ENCODE measurements around the gene ST6GALNAC2.
"Not testable (repeated sequence)": the region's sequence is repeated elsewhere in the genome, so short reads cannot be mapped to it uniquely, and the experiment has no call there.

The ST6GALNAC2 gene

GRCh38 chr17:76566613-76566943 is 19.1 kb downstream of the ST6GALNAC2 start:
- no peak for DNase-seq (ENCODE audit: extremely low read depth, low read depth)
- no peak overlapping the region for H3K4me3 ChIP-seq (replicated peaks; ENCODE audit: low read depth, low read length)
- no peak for TF ChIP-seq CTCF (IDR thresholded peaks at IDR 0.05; ENCODE audit: low read depth, low read length, missing control alignments)

- no peak overlapping the region for H3K4me3 ChIP-seq (replicated peaks; ENCODE audit: low read depth, low read length)
- TF ChIP-seq CTCF (IDR thresholded peaks at IDR 0.05; ENCODE audit: low read depth, low read length, missing control alignments): no peak
- no peak for DNase-seq (ENCODE audit: extremely low read depth, low read depth)
Measured at GRCh38 chr17:76565728-76566612, 19.7 kb downstream of the ST6GALNAC2 start.

- DNase-seq (ENCODE audit: extremely low read depth, low read depth); H3K4me3 ChIP-seq (replicated peaks; ENCODE audit: low read depth, low read length): not testable (repeated sequence)
Measured at GRCh38 chr17:76564991-76565727, 20.5 kb downstream of the ST6GALNAC2 start.

GRCh38 chr17:76563359-76563758 is 22.3 kb downstream of the ST6GALNAC2 start:
- DNase-seq (ENCODE audit: extremely low read depth, low read depth); H3K4me3 ChIP-seq (replicated peaks; ENCODE audit: low read depth, low read length): not testable (repeated sequence)

- DNase-seq (ENCODE audit: extremely low read depth, low read depth): peak; percentile 88
- peak overlapping the region; percentile 86 for H3K4me3 ChIP-seq (replicated peaks; ENCODE audit: low read depth, low read length)
- no peak for TF ChIP-seq CTCF (IDR thresholded peaks at IDR 0.05; ENCODE audit: low read depth, low read length, missing control alignments)
Measured at GRCh38 chr17:76562734-76563148, 22.9 kb downstream of the ST6GALNAC2 start.

- no peak for DNase-seq (ENCODE audit: extremely low read depth, low read depth)
- no peak for TF ChIP-seq CTCF (IDR thresholded peaks at IDR 0.05; ENCODE audit: low read depth, low read length, missing control alignments)
- peak overlapping the region; percentile 86 for H3K4me3 ChIP-seq (replicated peaks; ENCODE audit: low read depth, low read length)
Measured at GRCh38 chr17:76561799-76562268, 23.8 kb downstream of the ST6GALNAC2 start.

- DNase-seq (ENCODE audit: extremely low read depth, low read depth): no peak
- peak overlapping the region; percentile 86 for H3K4me3 ChIP-seq (replicated peaks; ENCODE audit: low read depth, low read length)
- no peak for TF ChIP-seq CTCF (IDR thresholded peaks at IDR 0.05; ENCODE audit: low read depth, low read length, missing control alignments)
Measured at GRCh38 chr17:76561332-76561731, 24.3 kb downstream of the ST6GALNAC2 start.

All from HFF-Myc (cell line).